Measurements from ENCODE around the gene LMLN. TPM values are rescaled to one million over a fixed set of nuclear protein-coding genes. Genes with fewer than 3 reads are reported as not detected.
"Not testable (repeated sequence)": the region's sequence is repeated elsewhere in the genome, so short reads cannot be mapped to it uniquely, and the experiment has no call there.

Gene LMLN
- total RNA-seq: 2.0 and 3.2 TPM in 2 replicates

DNA sequence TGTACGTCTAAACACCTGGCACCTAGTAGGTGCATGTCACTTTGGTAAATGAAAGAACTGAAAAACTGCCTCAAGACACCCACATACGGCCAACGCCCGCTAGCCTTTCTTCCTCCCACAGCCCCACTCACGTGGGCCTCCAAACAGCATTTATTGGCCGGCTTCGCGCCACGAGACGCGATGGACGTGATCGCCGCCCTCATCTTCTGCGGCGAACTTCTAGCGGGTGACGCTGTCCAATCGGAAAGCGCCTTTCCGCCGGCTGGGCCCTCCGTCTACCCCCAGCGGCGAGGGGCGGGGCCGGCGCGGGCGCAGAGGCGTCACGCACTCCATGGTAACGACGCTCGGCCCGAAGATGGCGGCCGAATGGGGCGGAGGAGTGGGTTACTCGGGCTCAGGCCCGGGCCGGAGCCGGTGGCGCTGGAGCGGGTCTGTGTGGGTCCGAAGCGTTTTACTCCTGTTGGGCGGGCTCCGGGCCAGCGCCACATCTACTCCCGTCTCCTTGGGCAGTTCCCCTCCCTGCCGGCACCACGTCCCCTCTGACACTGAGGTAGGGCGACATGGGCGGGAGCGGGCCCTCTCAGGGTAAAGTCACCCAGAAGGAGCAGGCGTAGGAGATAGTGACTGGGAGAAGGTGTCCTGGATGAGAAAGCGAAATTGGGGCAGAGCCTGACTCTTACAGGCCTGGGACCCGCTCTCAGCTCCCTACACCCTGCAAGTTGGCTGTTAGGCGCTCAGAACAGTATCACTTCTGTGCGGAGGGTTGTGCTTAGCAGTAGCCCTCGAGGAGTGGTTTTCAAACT is at the start of gene LMLN:
Gene LMLN (plus strand): TSS at position 327 of the 803 bp plus-strand sequence. CDS start 29 bp downstream, at position 356.
- peak; percentile 98 for DNase-seq

GRCh38 chr3:197912741-197913476 is 47.1 kb upstream of the LMLN start:
- no peak for DNase-seq

DNA sequence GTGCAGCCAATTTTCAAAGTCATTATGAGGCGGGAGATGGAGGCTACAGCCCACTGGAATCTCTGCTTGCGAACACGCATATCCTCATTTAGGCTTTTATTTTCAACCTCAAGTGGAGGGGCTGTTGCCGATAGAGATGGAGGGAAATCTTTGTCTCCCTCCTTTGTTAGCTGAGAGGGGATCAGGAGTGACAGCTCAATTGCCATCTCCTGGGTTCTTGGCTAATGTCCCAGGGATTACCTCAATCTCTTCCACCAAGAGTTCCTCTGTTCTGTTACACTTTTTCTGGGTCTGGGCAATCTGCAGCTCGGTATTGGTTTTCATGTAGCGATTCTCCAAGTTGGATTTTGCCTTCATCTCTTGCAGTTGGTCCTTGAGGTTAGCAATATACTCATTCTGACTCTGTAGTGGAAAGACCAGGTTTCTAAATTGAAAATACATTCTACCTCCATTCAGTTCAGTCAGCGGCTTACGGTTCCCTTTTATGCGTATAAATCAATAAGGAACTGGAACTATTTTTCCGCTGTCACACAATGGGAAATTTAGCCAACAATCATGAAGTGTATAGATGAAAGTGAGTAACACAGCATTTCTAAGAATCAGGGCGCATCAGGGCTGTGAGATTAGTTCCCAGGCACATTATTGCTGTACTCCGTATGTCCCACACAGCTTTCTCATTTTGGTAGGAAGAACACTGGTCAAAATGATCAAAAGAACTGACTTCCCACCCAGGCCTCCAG is 46.2 kb upstream of the LMLN start:
- no peak for DNase-seq

DNA sequence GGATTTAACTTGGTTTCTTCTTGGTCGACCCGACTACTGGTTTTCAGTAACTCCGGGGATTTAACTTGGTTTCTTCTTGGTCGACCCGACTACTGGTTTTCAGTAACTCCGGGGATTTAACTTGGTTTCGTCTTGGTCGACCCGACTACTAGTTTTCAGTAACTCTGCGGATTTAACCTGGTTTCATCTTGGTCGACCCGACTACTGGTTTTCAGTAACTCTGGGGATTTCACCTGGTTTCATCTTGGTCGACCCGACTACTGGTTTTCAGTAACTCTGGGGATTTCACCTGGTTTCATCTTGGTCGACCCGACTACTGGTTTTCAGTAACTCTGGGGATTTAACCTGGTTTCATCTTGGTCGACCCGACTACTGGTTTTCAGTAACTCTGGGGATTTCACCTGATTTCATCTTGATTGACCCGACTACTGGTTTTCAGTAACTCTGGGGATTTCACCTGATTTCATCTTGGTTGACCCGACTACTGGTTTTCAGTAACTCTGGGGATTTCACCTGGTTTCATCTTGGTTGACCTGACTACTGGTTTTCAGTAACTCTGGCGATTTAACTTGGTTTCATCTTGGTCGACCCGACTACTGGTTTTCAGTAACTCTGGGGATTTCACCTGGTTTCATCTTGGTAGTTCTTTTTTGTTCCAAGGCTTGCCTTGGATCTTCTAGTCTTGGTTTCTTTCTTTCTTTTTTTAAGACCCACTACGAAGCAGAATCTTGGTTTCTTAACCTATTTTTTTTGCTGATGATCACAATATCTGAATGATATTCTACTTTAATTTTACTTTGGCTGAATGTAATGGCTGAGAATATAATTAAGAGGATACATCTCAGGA is 38.4 kb upstream of the LMLN start:
- DNase-seq: not testable (repeated sequence)

- DNase-seq: peak; percentile 19
Observed at GRCh38 chr3:197926418-197926817, 33.6 kb upstream of the LMLN start.

DNA sequence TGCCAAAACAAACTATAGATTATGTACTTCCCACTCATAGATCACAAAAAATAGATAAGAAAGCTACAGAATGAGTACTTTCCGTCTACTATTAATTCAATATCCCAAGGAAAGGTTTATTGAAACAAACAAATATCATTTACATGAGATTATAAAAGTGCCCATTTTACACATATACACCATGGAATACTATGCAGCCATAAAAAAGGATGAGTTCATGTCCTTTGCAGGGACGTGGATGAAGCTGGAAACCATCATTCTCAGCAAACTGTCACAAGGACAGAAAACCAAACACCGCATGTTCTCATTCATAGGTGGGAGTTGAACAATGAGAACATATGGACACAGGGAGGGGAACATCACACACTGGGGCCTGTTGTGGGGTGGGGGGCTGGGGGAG is 32.4 kb upstream of the LMLN start:
- DNase-seq: not testable (repeated sequence)

- no peak for DNase-seq
Observed at GRCh38 chr3:197936819-197937384, 23.1 kb upstream of the LMLN start.

GRCh38 chr3:197940745-197941384 is 19.2 kb upstream of the LMLN start:
- DNase-seq: no peak

GRCh38 chr3:197942956-197943556 is 17.0 kb upstream of the LMLN start:
- DNase-seq: peak; percentile 73

DNA sequence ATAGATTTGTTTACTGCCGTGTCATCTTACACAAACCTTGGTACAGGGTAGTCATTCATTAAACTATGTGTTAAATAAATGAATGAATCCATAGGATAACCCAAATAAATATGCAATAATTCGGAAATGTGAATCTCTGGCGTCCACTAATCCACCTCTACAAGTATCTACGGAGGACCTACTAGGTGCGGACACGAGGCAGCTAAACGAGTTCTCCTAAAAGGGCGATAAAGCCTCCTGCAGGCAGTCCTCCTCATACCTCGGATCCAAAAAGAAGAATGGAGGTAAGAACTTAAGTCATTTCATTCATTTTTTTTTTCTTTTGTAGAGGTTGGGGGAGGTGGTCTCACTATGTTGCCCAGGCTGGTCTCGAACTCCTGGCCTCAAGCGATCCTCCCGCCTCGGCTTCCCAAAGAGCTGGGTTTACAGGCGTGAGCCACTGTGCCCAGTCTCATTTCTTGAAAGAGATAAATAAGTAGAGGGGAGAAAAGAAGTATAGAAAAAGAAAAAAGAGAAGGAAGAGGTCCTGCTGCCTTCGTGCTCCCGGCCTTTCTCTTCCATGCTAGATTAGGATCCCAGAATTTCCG is 10.7 kb upstream of the LMLN start:
- no peak for DNase-seq

DNA sequence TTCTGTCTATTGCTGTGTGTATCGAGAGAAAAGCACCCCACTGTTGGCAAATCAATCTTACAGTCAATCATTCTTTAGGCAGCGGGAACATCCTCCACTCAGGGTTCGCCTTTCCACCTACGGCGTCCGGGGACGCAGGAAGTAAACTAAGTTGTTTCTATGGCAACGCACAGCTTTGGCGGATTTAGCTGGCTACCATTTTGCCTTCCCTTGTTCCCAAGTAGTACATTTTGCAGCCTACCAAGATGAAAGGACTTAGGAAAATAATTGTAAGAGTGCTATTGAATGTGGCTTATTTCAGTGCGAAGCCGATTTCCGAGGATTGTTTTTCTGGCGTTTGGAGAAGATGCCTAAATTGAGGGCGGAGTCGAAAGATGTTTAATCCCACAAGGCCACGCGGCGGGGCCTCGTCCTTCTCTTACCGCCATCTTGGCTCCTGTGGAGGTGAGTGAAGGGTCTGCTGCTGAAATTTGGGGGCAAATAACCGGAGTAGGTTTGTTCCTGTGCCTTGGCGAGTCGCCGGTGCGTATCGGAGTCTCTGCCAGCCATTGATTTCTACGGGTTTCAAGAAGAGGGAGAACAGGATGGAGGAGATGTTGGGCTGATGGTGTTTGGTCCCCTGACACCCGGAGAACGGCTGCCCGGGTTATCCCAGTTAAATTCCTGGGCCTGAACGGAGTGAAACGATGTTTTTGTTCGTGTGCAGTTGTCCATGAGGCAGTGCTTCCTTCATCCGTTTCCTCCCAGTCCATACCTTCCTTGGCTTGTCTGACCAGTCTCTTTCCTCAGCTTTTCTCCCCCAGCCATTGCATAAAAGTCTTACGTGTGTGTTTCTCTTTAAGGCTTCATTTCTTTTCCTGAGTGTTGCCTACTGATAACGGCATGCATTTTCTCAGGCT is 10.0 kb upstream of the LMLN start, which contains the start of gene RPL35A:
Gene RPL35A (plus strand): TSS at position 413 of the 899 bp plus-strand sequence. CDS start 778 bp downstream, outside the sequence.
- DNase-seq: peak; percentile 95

DNA sequence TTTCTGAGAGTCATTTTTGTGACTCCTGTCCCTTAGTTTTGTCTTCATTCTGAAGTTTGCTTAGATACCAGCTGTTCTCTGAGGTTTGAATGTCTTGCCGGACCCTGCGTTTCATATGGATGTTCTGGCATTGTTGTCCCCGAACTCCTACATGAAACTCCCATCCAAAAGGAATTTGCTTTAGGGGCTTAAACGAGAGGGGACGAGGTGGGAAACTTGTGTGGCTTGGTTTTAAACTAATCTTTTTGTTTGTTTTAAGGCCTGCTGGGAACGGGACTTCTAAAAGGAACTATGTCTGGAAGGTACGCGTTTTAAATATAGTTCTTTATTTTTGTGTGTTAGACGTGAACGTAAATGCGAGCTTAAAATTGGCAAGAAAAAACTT is 9.3 kb upstream of the LMLN start:
- DNase-seq: no peak

- no peak for DNase-seq
Observed at GRCh38 chr3:197951392-197951990, 8.5 kb upstream of the LMLN start.

DNA sequence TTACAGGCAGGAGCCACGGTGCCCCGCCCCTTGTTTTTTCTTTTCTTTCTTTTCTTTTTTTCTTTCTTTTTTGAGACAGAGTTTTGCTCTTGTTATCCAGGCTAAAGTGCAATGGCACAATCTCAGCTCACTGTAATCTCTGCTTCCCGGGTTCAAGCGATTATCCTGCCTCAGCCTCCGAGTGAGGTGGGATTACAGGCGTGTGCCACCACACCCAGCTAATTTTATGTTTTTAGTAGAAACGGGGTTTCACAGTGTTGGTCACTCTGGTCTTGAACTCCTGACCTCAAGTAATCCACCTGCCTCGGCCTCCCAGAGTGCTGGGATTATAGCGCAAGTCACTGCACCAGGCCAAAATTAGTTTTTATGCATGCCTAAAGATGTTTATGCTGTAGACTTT is 7.6 kb upstream of the LMLN start:
- DNase-seq: no peak

- peak; percentile 50 for DNase-seq
Observed at GRCh38 chr3:197953325-197953724, 6.7 kb upstream of the LMLN start.

GRCh38 chr3:197953881-197954280 is 6.1 kb upstream of the LMLN start:
- peak; percentile 76 for DNase-seq

DNA sequence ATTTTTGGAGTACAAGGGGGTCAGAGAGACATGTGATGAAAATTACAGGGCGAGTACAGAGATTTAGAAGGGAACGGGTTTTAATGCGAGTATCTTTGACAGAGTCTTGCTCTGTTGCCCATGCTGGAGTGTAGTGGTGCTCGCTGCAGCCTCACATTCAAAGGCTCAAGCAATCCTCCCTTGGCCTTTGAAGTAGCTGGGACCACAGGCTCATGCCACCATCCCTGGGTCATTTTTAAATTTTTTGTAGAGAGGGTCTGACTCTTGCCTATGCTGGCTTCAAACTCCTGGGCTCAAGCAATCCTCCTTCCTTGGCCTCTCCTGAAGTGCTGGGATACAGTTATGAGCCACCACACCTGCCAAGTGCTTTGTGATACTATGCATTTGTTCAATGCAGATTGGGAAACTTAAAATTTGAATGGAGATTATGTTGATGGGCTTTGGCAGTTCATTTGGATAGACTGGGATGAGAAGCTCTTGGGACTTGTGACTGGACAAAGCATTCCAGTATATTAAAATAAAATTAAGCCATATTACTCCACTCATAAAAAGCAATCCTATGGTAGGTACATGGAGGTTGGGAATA is 4.0 kb upstream of the LMLN start:
- DNase-seq: no peak

DNA sequence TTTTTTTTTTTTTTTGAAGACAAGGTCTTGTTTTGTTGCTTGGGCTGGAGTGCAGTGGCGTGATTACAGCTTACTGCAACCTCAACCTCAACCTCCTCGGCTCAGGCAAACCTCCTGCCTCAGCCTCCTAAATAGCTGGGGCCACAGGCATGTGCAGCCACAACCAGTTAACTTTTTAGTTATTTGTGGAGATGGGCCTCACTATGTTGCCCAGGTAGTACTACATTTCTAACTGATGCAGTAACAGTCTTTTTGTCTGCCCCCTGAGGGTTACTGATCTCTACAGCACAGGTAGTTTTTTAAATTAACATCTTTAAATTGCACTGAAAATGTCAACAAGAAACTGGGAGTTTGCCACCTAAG is 3.4 kb upstream of the LMLN start:
- DNase-seq: no peak

- DNase-seq: no peak
Observed at GRCh38 chr3:197957790-197958133, 2.3 kb upstream of the LMLN start.
